GM12878 (cell line): ENCODE data around the gene KCNK7. TPM values are rescaled to one million over a fixed set of nuclear protein-coding genes. Genes with fewer than 3 reads are reported as not detected.

Source experiments
- E4F1 ChIP-seq: fragments of 450-650 bp; IDR thresholded peaks from 2 replicates; pipeline ENCODE4 v1.6.1; 2018; ENCODE audit warnings: borderline replicate concordance, mild to moderate bottlenecking; ENCODE audit not compliant: partially characterized antibody
- EED ChIP-seq: sonication (generic); IDR thresholded peaks from 2 replicates; pipeline ENCODE4 v1.6.1; 2016; ENCODE audit warnings: antibody characterized with exemption, low read depth
- MEF2A ChIP-seq: IDR thresholded peaks from 2 replicates; pipeline ENCODE4 v1.6.1; 2011; ENCODE audit warnings: low read depth, mild to moderate bottlenecking, low read length, moderate library complexity; ENCODE audit not compliant: insufficient read depth
- RELA ChIP-seq: fragments of 450-650 bp; IDR thresholded peaks from 2 replicates; pipeline ENCODE4 v1.8.0; 2014; ENCODE audit warnings: borderline replicate concordance; ENCODE audit not compliant: partially characterized antibody
- RELB ChIP-seq: fragments of 450-650 bp; IDR thresholded peaks from 2 replicates; pipeline ENCODE4 v1.6.1; 2017; ENCODE audit warnings: low read depth, mild to moderate bottlenecking, moderate library complexity
- STAT1 ChIP-seq: fragments of 450-650 bp; conservative IDR thresholded peaks from 2 replicates; pipeline ENCODE4 v1.6.1; 2014; ENCODE audit warnings: antibody characterized with exemption, mild to moderate bottlenecking
- SUZ12 ChIP-seq: fragments of 200-600 bp; sonication (generic); IDR thresholded peaks from one replicate; pipeline ENCODE4 v1.6.1; 2018; ENCODE audit warnings: antibody characterized with exemption, mild to moderate bottlenecking; ENCODE audit not compliant: unreplicated experiment
- ZBTB33 ChIP-seq: fragments of 450-650 bp; IDR thresholded peaks from 2 replicates; pipeline ENCODE4 v1.6.1; 2017; ENCODE audit warnings: mild to moderate bottlenecking
- polyA plus RNA-seq, 11 experiments: library from polyadenylated mRNA; depleted of rRNA in 4 of 11; unstranded in 6 of 11; stranded (reverse) in 5 of 11; fragments of >200 nt; fragmentation: Nextera tagmentation in 4 of 11; fragmentation: Illumina TruSeq in 1 of 11; extraction: Ambion mirVana in 4 of 11; extraction: Trizol in 1 of 11; gene quantifications; 1 replicate in 1 of 11; 2 replicates in 10 of 11; pipeline versions ENCODE4 v1.2.1 to v1.2.3, GENCODE V29; 2011 to 2016; ENCODE audit warnings: inconsistent platforms in 2 of 11, missing spikeins in 2 of 11, low read depth in 1 of 11
- total RNA-seq, 4 experiments: library from RNA; depleted of rRNA in 3 of 4; stranded (reverse); fragments of >200 nt in 3 of 4; fragmentation: Illumina TruSeq in 1 of 4; extraction: Trizol in 1 of 4; gene quantifications; 2 replicates each; pipeline versions ENCODE4 v1.2.1 to v1.2.3, GENCODE V29; 2013 to 2021
- TF ChIP-seq, protein P1 (sequence below): fragments of 450-650 bp; IDR thresholded peaks from 2 replicates; pipeline ENCODE4 v1.6.1; 2017; ENCODE audit warnings: borderline replicate concordance
- TF ChIP-seq, protein P2 (sequence below): IDR thresholded peaks from 2 replicates; pipeline ENCODE4 v1.6.1; 2011; ENCODE audit warnings: low read depth, mild to moderate bottlenecking, low read length, moderate library complexity, borderline replicate concordance; ENCODE audit errors: extremely low read depth

KCNK7 gene
- total and polyA plus RNA-seq, 10 of the 15 experiments (the other 5 are each of a cell fraction or from before 2014, with no cell fraction given), result 0.11 to 0.54 (median 0.23) TPM; not detected in 7

GRCh38 chr11:65552388-65552951 lies 43.1 kb downstream of the KCNK7 start (continued):
- TF ChIP-seq, protein P1, sequence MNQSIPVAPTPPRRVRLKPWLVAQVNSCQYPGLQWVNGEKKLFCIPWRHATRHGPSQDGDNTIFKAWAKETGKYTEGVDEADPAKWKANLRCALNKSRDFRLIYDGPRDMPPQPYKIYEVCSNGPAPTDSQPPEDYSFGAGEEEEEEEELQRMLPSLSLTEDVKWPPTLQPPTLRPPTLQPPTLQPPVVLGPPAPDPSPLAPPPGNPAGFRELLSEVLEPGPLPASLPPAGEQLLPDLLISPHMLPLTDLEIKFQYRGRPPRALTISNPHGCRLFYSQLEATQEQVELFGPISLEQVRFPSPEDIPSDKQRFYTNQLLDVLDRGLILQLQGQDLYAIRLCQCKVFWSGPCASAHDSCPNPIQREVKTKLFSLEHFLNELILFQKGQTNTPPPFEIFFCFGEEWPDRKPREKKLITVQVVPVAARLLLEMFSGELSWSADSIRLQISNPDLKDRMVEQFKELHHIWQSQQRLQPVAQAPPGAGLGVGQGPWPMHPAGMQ, result no peak
- TF ChIP-seq EED (no peak), RELB (no peak), E4F1 (no peak), SUZ12 (no peak), STAT1 (no peak), MEF2A (no peak), ZBTB33 (no peak), RELA (no peak)
- TF ChIP-seq, protein P2, sequence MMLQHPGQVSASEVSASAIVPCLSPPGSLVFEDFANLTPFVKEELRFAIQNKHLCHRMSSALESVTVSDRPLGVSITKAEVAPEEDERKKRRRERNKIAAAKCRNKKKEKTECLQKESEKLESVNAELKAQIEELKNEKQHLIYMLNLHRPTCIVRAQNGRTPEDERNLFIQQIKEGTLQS, result no peak
- TF ChIP-seq, all 136 proteins: peak for 0
